Measurements from ENCODE around the gene SERTAD3. TPM values are rescaled to one million over a fixed set of nuclear protein-coding genes. Genes with fewer than 3 reads are reported as not detected.

SERTAD3 gene
- total RNA-seq, 1 donor from 2014 or later, result 40.3 TPM

DNA sequence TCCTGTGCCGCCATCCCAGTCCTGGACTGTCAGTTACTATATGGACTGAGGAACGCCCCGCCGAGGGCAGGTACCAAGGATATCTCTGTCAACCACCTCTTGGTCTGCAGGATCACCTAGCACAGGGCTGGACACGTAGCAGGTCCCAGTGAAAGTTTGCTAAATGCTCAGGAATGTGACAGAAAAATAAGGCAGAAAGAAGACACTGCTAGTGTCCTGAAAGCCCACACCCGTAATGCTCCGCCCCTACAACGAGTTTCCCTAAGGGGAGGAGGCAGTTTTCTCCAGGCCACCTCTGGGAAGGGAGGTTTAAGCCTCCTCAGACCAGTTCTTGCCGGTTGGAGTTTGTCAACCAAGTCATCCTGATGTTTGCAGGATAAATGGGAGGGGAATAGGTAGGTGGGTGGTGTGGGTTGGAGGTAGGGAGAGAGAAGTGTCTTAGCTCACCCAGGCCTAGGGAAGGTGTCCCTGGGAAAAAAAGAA, 1.7 kb upstream of the SERTAD3 start:
- Mint-ChIP-seq H3K36me3 (ENCODE audit: low read depth) (peaks cover 12% of the 10 kb centered on the region), H3K4me1 (ENCODE audit: low read depth) (peaks cover 29% of the 10 kb centered on the region), H3K4me3 (ENCODE audit: unreplicated experiment) (no peak overlapping the region), H3K9me3 (ENCODE audit: low read depth) (no peaks in the 10 kb centered on the region), H3K27me3 (ENCODE audit: low read depth) (no peaks in the 10 kb centered on the region), H3K27ac (ENCODE audit: unreplicated experiment) (peak overlapping the region; percentile 66)
- TF ChIP-seq, protein P1, sequence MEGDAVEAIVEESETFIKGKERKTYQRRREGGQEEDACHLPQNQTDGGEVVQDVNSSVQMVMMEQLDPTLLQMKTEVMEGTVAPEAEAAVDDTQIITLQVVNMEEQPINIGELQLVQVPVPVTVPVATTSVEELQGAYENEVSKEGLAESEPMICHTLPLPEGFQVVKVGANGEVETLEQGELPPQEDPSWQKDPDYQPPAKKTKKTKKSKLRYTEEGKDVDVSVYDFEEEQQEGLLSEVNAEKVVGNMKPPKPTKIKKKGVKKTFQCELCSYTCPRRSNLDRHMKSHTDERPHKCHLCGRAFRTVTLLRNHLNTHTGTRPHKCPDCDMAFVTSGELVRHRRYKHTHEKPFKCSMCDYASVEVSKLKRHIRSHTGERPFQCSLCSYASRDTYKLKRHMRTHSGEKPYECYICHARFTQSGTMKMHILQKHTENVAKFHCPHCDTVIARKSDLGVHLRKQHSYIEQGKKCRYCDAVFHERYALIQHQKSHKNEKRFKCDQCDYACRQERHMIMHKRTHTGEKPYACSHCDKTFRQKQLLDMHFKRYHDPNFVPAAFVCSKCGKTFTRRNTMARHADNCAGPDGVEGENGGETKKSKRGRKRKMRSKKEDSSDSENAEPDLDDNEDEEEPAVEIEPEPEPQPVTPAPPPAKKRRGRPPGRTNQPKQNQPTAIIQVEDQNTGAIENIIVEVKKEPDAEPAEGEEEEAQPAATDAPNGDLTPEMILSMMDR (IDR thresholded peaks at IDR 0.05), result no peak
- no peak for DNase-seq (ENCODE audit: low spot score)

DNA sequence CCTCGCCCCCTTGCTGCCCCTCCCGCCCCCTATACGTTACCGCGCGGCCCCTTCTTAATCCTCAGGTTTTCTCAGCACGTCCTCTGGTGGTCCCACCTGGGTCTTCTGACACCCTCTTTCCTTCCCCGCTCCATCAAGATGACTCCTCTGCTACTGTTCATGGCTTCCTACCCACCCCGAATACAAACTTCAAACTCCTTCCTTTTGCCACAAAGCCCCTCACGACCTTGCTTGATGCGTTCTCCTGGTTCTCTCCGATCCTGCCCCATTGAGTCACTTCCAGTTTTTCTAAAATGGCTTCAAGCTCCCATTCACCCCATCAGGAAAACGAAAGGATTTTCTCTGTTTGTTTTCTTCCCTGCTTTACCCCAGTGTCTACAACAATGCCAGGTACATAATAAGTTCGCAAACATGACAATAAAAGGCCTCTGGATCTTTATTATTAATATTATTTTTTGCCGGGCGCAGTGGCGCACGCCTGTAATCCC, 734 bp upstream of the SERTAD3 start:
- H3K4me1 Mint-ChIP-seq (ENCODE audit: low read depth), result peaks cover 29% of the 10 kb centered on the region
- TF ChIP-seq, protein P1 (IDR thresholded peaks at IDR 0.05), result peak; percentile 57
- H3K36me3 Mint-ChIP-seq (ENCODE audit: low read depth), result peaks cover 13% of the 10 kb centered on the region
- no peak for DNase-seq (ENCODE audit: low spot score)
- H3K27me3 Mint-ChIP-seq (ENCODE audit: low read depth), result no peaks in the 10 kb centered on the region
- no peaks in the 10 kb centered on the region for H3K9me3 Mint-ChIP-seq (ENCODE audit: low read depth)
- peak overlapping the region; percentile 97 for H3K27ac Mint-ChIP-seq (ENCODE audit: unreplicated experiment)
- H3K4me3 Mint-ChIP-seq (ENCODE audit: unreplicated experiment), result peak overlapping the region; percentile 100

DNA sequence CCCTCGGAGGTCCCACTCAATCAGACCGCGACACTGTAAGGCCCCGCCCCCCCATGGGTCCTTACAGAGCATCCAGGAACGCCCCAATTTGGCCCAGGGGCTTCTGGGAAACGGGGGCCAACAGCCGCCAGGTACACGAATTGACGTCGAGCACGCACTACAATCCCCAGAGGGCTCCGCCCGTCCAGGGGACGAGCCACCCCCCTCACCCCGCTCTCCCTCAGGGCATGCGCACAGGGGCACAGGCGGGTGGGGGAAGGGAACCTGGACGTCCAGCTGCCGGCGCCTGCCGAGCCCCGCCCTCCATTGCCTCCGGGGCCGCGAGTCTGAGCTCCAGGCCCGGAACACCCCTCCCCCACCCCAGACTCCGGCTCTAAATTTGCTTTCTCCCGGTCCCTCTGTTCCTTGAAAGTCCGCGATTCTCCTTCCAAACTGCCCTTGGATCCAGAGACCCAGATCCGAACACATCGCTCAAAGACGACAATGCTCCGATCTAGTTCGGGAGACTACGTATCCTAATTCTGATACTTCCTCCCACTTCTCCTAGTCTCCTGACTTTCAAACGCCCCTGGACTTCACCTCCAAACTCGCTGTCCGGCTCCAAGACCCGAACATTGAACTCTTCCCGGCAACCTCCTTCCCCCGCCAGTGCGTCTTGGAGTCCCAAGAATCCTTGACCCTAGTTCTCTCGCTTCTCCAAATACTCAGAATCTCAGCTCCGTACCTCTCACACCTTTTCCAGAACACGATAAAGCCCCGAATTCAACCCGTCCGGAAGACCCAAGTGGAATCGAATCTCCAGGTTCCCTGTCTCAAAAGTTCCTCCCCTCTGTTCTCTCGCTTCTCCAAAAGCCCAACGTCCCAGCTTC, 770 bp downstream of the SERTAD3 start:
- H3K4me1 Mint-ChIP-seq (ENCODE audit: low read depth), result peaks cover 29% of the 10 kb centered on the region
- peak overlapping the region; percentile 100 for H3K4me3 Mint-ChIP-seq (ENCODE audit: unreplicated experiment)
- no peaks in the 10 kb centered on the region for H3K27me3 Mint-ChIP-seq (ENCODE audit: low read depth)
- TF ChIP-seq, protein P1 (IDR thresholded peaks at IDR 0.05), result no peak
- DNase-seq (ENCODE audit: low spot score), result peak; percentile 100
- peak overlapping the region; percentile 99 for H3K27ac Mint-ChIP-seq (ENCODE audit: unreplicated experiment)
- no peaks in the 10 kb centered on the region for H3K9me3 Mint-ChIP-seq (ENCODE audit: low read depth)
- peaks cover 13% of the 10 kb centered on the region for H3K36me3 Mint-ChIP-seq (ENCODE audit: low read depth)

DNA sequence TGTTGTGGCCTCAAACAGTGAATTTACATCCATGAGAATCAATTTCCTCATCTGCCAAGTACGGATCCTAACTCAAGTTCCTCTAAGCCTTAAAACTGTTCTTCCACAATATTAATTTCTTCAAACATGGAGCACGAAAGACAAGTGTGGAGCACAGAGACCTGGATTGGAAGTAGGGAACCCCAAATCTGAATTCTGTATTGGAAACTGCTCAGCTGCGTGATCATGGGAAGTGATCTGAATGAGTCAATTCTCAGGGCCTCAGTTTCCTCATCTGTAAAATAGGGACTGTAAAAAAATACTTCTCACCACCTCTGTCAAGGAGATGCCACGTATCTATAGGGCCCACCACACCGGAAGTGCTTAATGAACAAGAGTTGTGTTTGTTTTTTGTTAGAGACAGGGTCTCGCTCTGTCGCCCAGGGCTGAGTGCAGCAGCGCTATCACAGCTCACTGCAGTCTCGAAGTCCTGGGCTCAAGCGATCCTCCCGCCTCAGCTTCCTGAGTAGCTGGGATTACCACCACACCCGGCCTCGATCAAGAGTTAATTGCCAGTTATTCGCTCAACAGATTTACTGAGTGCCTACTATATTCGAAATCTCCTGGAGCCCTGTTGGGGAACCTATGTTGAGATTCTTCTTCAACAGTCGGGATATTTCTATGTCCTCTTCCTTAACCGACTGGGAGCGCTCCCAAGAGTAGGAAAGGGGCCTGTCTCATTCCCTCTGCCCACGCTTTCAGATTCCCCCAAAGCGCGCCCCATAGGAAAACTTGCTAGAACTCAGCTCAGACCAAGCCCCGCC, 1.6 kb downstream of the SERTAD3 start:
- Mint-ChIP-seq H3K4me3 (ENCODE audit: unreplicated experiment) (peak overlapping the region; percentile 100), H3K4me1 (ENCODE audit: low read depth) (peaks cover 29% of the 10 kb centered on the region), H3K36me3 (ENCODE audit: low read depth) (peaks cover 14% of the 10 kb centered on the region), H3K27me3 (ENCODE audit: low read depth) (no peaks in the 10 kb centered on the region), H3K9me3 (ENCODE audit: low read depth) (no peaks in the 10 kb centered on the region), H3K27ac (ENCODE audit: unreplicated experiment) (peak overlapping the region; percentile 99)
- TF ChIP-seq, protein P1 (IDR thresholded peaks at IDR 0.05), result no peak
- DNase-seq (ENCODE audit: low spot score), result no peak

DNA sequence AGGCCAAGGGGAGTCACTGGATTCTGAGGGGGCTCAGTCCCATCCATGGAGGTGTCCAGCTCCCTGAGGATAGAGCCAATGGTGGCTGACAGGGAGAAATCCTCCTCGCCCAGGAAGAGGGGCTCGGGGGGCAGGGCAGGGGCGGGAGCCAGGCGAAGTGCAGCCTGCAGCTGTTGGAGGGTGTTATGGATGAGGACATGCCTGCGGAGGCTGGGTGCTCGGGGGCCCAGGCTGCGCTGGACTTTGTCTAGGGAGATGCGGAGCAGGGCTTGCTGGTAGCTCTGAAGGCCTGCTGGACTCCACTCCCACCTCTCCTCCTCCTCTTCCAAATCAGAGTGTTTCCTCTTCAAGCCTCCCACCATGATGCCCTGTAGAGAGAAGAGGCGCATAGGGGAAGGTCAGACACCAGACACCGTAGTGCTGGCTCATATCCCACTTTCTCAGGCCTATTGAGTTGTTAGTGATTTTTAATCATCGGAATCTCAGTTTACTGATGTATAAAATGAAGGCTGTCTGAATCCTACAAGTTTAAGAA, 2.3 kb downstream of the SERTAD3 start:
- TF ChIP-seq, protein P1 (IDR thresholded peaks at IDR 0.05), result no peak
- no peak for DNase-seq (ENCODE audit: low spot score)
- H3K27ac Mint-ChIP-seq (ENCODE audit: unreplicated experiment), result peak overlapping the region; percentile 99
- peaks cover 29% of the 10 kb centered on the region for H3K4me1 Mint-ChIP-seq (ENCODE audit: low read depth)
- peaks cover 14% of the 10 kb centered on the region for H3K36me3 Mint-ChIP-seq (ENCODE audit: low read depth)
- H3K4me3 Mint-ChIP-seq (ENCODE audit: unreplicated experiment), result peak overlapping the region; percentile 100
- no peaks in the 10 kb centered on the region for H3K9me3 Mint-ChIP-seq (ENCODE audit: low read depth)
- no peaks in the 10 kb centered on the region for H3K27me3 Mint-ChIP-seq (ENCODE audit: low read depth)

Measured in chondrocyte (in vitro differentiated cells).